ENCODE measurements around the gene MYBPH. TPM values are rescaled to one million over a fixed set of nuclear protein-coding genes. Genes with fewer than 3 reads are reported as not detected.

MYBPH gene
- total and polyA plus RNA-seq, 2 donors (not counting 3 experiments of a cell fraction or from before 2014, with no cell fraction given): not detected

DNA sequence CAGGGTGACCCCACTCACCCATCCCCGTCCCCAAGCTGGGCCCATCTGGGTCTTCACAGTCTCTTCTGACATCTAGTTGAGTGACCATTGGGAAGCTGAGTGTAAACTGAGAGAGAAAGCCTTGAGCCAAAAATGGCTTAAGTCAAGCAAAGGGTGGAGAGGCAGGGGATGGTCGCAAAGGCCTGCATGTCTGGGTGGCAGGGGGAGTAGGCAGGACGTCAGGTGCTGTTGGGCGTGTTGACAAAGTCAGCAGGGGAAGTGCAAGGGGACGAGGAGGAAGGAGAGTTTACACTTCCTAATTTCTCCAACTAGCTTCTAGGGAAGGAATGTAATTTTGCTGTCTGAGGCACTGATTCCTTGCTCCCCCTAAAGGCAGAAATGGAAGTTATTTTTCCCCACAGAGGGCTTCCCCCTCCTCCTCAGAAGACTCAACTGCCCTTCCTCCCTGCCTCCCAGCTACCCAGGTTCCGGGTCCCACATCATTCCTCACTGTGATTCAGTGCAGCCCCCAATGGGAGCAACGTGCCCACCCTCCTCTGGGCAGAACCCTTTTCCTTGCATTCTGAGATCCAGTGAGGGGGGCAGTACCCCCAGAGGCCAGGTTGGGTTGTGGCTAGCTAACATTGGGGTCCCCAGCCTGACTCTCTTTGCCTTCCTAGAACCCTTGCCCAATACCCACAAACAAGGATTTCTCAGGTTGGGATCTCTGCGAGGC is 49.3 kb downstream of the MYBPH start:
- ChIA-PET CTCF (interaction anchor here (1.3 to 3.8 kb wide), 6 partner anchors 8 to 143 kb away, joined by 3 to 47 read pairs (median 12); partner anchors contain the start of gene MYOG), POLR2A (no interaction called here)
- Histone ChIP-seq H2AFZ (ENCODE audit: low read depth, low read length) (no peak overlapping the region), H3K36me3 (ENCODE audit: control insufficient read depth in 2 of 2, extremely low read depth in 1 of 2, insufficient read depth in 2 of 2, low read length in 2 of 2) (no peaks in the 10 kb centered on the region), H3K4me1 (ENCODE audit: control insufficient read depth, extremely low read depth, insufficient read depth, low read length) (peaks cover 4% of the 10 kb centered on the region), H3K9ac (replicated peaks; ENCODE audit: extremely low read depth, insufficient read depth, low read length) (no peak overlapping the region), H4K20me1 (replicated peaks; ENCODE audit: control insufficient read depth, extremely low read depth, insufficient read depth, low read length) (no peaks in the 10 kb centered on the region), H3K4me3 (replicated peaks in 1 of 3; ENCODE audit: insufficient read depth in 1 of 3, low read depth in 1 of 3, low read length in 3 of 3) (no peak overlapping the region), H3K9me3 (replicated peaks; ENCODE audit: control insufficient read depth, insufficient read depth, low read length) (no peaks in the 10 kb centered on the region), H3K9me1 (replicated peaks; ENCODE audit: control insufficient read depth, extremely low read depth, insufficient read depth, low read length) (no peaks in the 10 kb centered on the region), H3K27ac (ENCODE audit: insufficient read depth, low read depth, low read length) (no peak overlapping the region), H3K79me2 (ENCODE audit: control insufficient read depth, insufficient read depth, low read length) (no peaks in the 10 kb centered on the region), H3K4me2 (ENCODE audit: insufficient read depth, low read length) (no peak overlapping the region), H3K27me3 (ENCODE audit: control insufficient read depth in 2 of 2, insufficient read depth in 2 of 2, low read length in 2 of 2) (peaks cover 25 to 51% of the 10 kb centered on the region in 2 experiments)
- DNase-seq (ENCODE audit: low read depth, low spot score) (no peak), FAIRE-seq (no peak)
- dilution Hi-C loops (cut with MboI; ENCODE audit: extremely low pct_ligation_motif_present, low sequenced_read_pairs): no loop called here
- no TSS peak for BruUV-seq (replicated peaks)
- no peak for TF ChIP-seq EZH2 (IDR thresholded peaks at IDR 0.05; ENCODE audit: borderline replicate concordance, low read depth, low read length, severe bottlenecking)
- no peak for TF ChIP-seq JUN (IDR thresholded peaks at IDR 0.05; ENCODE audit: borderline replicate concordance, insufficient read depth, insufficient read length, low read depth)
- TF ChIP-seq, protein P1, sequence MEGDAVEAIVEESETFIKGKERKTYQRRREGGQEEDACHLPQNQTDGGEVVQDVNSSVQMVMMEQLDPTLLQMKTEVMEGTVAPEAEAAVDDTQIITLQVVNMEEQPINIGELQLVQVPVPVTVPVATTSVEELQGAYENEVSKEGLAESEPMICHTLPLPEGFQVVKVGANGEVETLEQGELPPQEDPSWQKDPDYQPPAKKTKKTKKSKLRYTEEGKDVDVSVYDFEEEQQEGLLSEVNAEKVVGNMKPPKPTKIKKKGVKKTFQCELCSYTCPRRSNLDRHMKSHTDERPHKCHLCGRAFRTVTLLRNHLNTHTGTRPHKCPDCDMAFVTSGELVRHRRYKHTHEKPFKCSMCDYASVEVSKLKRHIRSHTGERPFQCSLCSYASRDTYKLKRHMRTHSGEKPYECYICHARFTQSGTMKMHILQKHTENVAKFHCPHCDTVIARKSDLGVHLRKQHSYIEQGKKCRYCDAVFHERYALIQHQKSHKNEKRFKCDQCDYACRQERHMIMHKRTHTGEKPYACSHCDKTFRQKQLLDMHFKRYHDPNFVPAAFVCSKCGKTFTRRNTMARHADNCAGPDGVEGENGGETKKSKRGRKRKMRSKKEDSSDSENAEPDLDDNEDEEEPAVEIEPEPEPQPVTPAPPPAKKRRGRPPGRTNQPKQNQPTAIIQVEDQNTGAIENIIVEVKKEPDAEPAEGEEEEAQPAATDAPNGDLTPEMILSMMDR (IDR thresholded peaks at IDR 0.05; ENCODE audit: extremely low read depth in 1 of 2, insufficient read depth in 1 of 2, low read depth in 1 of 2, low read length in 2 of 2): peak in 1 of 2 donors; percentile 33
- intact Hi-C loops (cut with micrococcal nuclease): no loop called here

All from endothelial cell of umbilical vein (primary cell).